Lower lobe of right lung (tissue), 2 donors: Measurements from ENCODE around the gene ERC1. TPM values are rescaled to one million over a fixed set of nuclear protein-coding genes. Genes with fewer than 3 reads are reported as not detected.

Experiments
- ATAC-seq, 2 donors: fragments of 200-7000 bp; cut with Tn5 transposase; one replicate each; pipeline ENCODE4 v1.9.1; 2020 to 2022; ENCODE audit warnings: mild to moderate bottlenecking in 2 of 2, moderate library complexity in 2 of 2
- DNase-seq: peaks from one replicate; pipeline ENCODE4 v3.0.0-alpha.2; 2020
- H3K27ac ChIP-seq: fragments of 200-600 bp; one replicate; pipeline ENCODE4 v1.8.0; 2022
- H3K27me3 ChIP-seq: fragments of 200-600 bp; one replicate; pipeline ENCODE4 v1.8.0; 2022; ENCODE audit warnings: low read depth
- H3K36me3 ChIP-seq: fragments of 200-600 bp; one replicate; pipeline ENCODE4 v1.8.0; 2022; ENCODE audit warnings: mild to moderate bottlenecking
- H3K4me1 ChIP-seq: fragments of 200-600 bp; one replicate; pipeline ENCODE4 v1.8.0; 2022
- H3K4me3 ChIP-seq: fragments of 200-600 bp; one replicate; pipeline ENCODE4 v1.8.0; 2022; ENCODE audit warnings: mild to moderate bottlenecking
- H3K9me3 ChIP-seq: fragments of 200-600 bp; one replicate; pipeline ENCODE4 v1.8.0; 2022
- CTCF ChIP-seq: fragments of 200-600 bp; IDR thresholded peaks from one replicate; pipeline ENCODE4 v1.8.0; 2022; ENCODE audit warnings: antibody characterized with exemption, mild to moderate bottlenecking
- intact Hi-C: fragments of 100-400 bp; cut with DNase I; formaldehyde crosslinking; loops from one replicate; pipeline ENCODE4 v1.11.0; 2022
- total RNA-seq: library from RNA; stranded (reverse); fragmentation: NEBNext Ultra II Directional; extraction: Animal tissue kit (Norgen Biotek cat#: 25700); gene quantifications from one replicate; pipeline ENCODE4 v1.2.1, GENCODE V29; 2021
- donor health status: DM: no; HTN: yes; CAD: no; lungs with severe emphysema.

ERC1 gene
- total RNA-seq, 1 donor from 2014 or later = 66.3 TPM

- DNase-seq = no peak
- TF ChIP-seq CTCF = no peak
- no peak for ATAC-seq
- H3K27ac ChIP-seq = no peak overlapping the region
- H3K4me3 ChIP-seq = no peak overlapping the region
- H3K4me1 ChIP-seq = peaks cover 13% of the 10 kb centered on the region
- intact Hi-C loops = no loop called here
- H3K27me3 ChIP-seq = no peaks in the 10 kb centered on the region
- no peaks in the 10 kb centered on the region for H3K36me3 ChIP-seq
- H3K9me3 ChIP-seq = no peaks in the 10 kb centered on the region
These were observed 136.0 kb downstream of the ERC1 start for GRCh38 chr12:1127021-1127420.

- H3K27me3 ChIP-seq = no peaks in the 10 kb centered on the region
- ATAC-seq = peak; percentile 76 to 86
- no peak overlapping the region for H3K27ac ChIP-seq
- no peaks in the 10 kb centered on the region for H3K9me3 ChIP-seq
- no peak for DNase-seq
- peaks cover 13% of the 10 kb centered on the region for H3K4me1 ChIP-seq
- no peaks in the 10 kb centered on the region for H3K36me3 ChIP-seq
- intact Hi-C loops = no loop called here
- no peak for TF ChIP-seq CTCF
- no peak overlapping the region for H3K4me3 ChIP-seq
These were observed 139.1 kb downstream of the ERC1 start for GRCh38 chr12:1130164-1130563.

- Histone ChIP-seq H3K4me1 (peaks cover 13% of the 10 kb centered on the region), H3K27ac (no peak overlapping the region), H3K4me3 (no peak overlapping the region), H3K36me3 (no peaks in the 10 kb centered on the region), H3K9me3 (no peaks in the 10 kb centered on the region), H3K27me3 (no peaks in the 10 kb centered on the region)
- peak; percentile 23 to 72 for ATAC-seq
- no peak for DNase-seq
- no peak for TF ChIP-seq CTCF
- intact Hi-C loops = no loop called here
These were observed 139.5 kb downstream of the ERC1 start for GRCh38 chr12:1130571-1130970.

GRCh38 chr12:1131811-1132224, 140.8 kb downstream of the ERC1 start:
- Histone ChIP-seq H3K27ac (no peak overlapping the region), H3K9me3 (no peaks in the 10 kb centered on the region), H3K4me1 (peaks cover 13% of the 10 kb centered on the region), H3K4me3 (no peak overlapping the region), H3K27me3 (no peaks in the 10 kb centered on the region), H3K36me3 (no peaks in the 10 kb centered on the region)
- no peak for ATAC-seq
- DNase-seq = no peak
- intact Hi-C loops = no loop called here
- TF ChIP-seq CTCF = no peak

- no peak for ATAC-seq
- no peak overlapping the region for H3K27ac ChIP-seq
- intact Hi-C loops = no loop called here
These were observed 141.3 kb downstream of the ERC1 start for GRCh38 chr12:1132311-1132710.

More at GRCh38 chr12:1132311-1132710, 141.3 kb downstream of the ERC1 start:
- no peak for TF ChIP-seq CTCF
- no peaks in the 10 kb centered on the region for H3K27me3 ChIP-seq
- H3K4me1 ChIP-seq = peaks cover 13% of the 10 kb centered on the region
- H3K4me3 ChIP-seq = no peak overlapping the region
- DNase-seq = no peak
- H3K9me3 ChIP-seq = no peaks in the 10 kb centered on the region
- no peaks in the 10 kb centered on the region for H3K36me3 ChIP-seq
